Mesendoderm (in vitro differentiated cells): ENCODE measurements around the gene CLIC3.

Experiments used
- DNase-seq: peaks from one replicate; pipeline ENCODE4 v3.0.0; 2013
- H2AK5ac ChIP-seq: 2 replicates; pipeline ENCODE4 v1.6.1; 2013; ENCODE audit warnings: low read length, inconsistent platforms
- H2BK120ac ChIP-seq: 2 replicates; pipeline ENCODE4 v1.6.1; 2013; ENCODE audit warnings: low read depth, mild to moderate bottlenecking, low read length, moderate library complexity, mixed read lengths
- H2BK15ac ChIP-seq: replicated peaks from 2 replicates; pipeline ENCODE4 v1.6.1; 2013; ENCODE audit warnings: low read depth, mild to moderate bottlenecking, moderate library complexity
- H2BK5ac ChIP-seq: 2 replicates; pipeline ENCODE4 v1.6.1; 2013; ENCODE audit warnings: low read length, inconsistent platforms
- H3K18ac ChIP-seq: 2 replicates; pipeline ENCODE4 v1.6.1; 2013; ENCODE audit warnings: mild to moderate bottlenecking, low read length, mixed read lengths
- H3K23ac ChIP-seq: one replicate; pipeline ENCODE4 v1.6.1; 2013; ENCODE audit warnings: low read length
- H3K27ac ChIP-seq: 2 replicates; pipeline ENCODE4 v1.5.1; 2013; ENCODE audit warnings: low read depth, mild to moderate bottlenecking, inconsistent platforms, low read length, moderate library complexity
- H3K27me3 ChIP-seq: 2 replicates; pipeline ENCODE4 v1.6.1; 2013; ENCODE audit warnings: low read length, control low read depth, mild to moderate bottlenecking, inconsistent platforms; ENCODE audit not compliant: insufficient read depth, poor library complexity
- H3K36me3 ChIP-seq: 2 replicates; pipeline ENCODE4 v1.6.1; 2013; ENCODE audit warnings: low read length, inconsistent platforms; ENCODE audit not compliant: control insufficient read depth, insufficient read depth
- H3K4ac ChIP-seq: one replicate; pipeline ENCODE4 v1.6.1; 2013; ENCODE audit warnings: low read depth, mild to moderate bottlenecking, low read length, moderate library complexity
- H3K4me1 ChIP-seq: 2 replicates; pipeline ENCODE4 v1.6.1; 2013; ENCODE audit warnings: low read depth, low read length, inconsistent platforms; ENCODE audit not compliant: control insufficient read depth
- H3K4me2 ChIP-seq: 2 replicates; pipeline ENCODE4 v1.6.1; 2013; ENCODE audit warnings: low read length
- H3K4me3 ChIP-seq: 2 replicates; pipeline ENCODE4 v1.5.1; 2013; ENCODE audit warnings: mild to moderate bottlenecking, low read length
- H3K56ac ChIP-seq: one replicate; pipeline ENCODE4 v1.6.1; 2013; ENCODE audit warnings: low read length
- H3K79me1 ChIP-seq: 2 replicates; pipeline ENCODE4 v1.6.1; 2013; ENCODE audit warnings: low read length, inconsistent platforms
- H3K79me2 ChIP-seq: 2 replicates; pipeline ENCODE4 v1.6.1; 2013; ENCODE audit warnings: mild to moderate bottlenecking, low read length; ENCODE audit not compliant: control insufficient read depth, insufficient read depth
- H3K9ac ChIP-seq: 2 replicates; pipeline ENCODE4 v1.6.1; 2013; ENCODE audit warnings: low read length, inconsistent platforms
- H4K5ac ChIP-seq: one replicate; pipeline ENCODE4 v1.6.1; 2013; ENCODE audit warnings: low read length
- H4K8ac ChIP-seq: one replicate; pipeline ENCODE4 v1.6.1; 2013; ENCODE audit warnings: low read depth, mild to moderate bottlenecking, control low read depth, low read length, moderate library complexity
- WGBS: extraction: QIAGEN DNeasy Blood & Tissue Kit; methylation state at CpG from one replicate; pipeline ENCODE4 v1.1.7; 2013; ENCODE audit warnings: low lambda C conversion rate, missing lambda C conversion rate; ENCODE audit not compliant: insufficient coverage; ENCODE audit errors: extremely low coverage; 5-methylcytosine and 5-hydroxymethylcytosine counted together

The CLIC3 gene

GRCh38 chr9:136995772-136996311 lies 526 bp downstream of the CLIC3 start:
- H3K4me2 ChIP-seq: no peak overlapping the region
- H4K8ac ChIP-seq: no peak overlapping the region
- H3K4me1 ChIP-seq: peaks cover 3% of the 10 kb centered on the region
- H3K27me3 ChIP-seq: no peaks in the 10 kb centered on the region
- H3K36me3 ChIP-seq: no peaks in the 10 kb centered on the region
- H3K9ac ChIP-seq: peak overlapping the region; percentile 56
- peaks cover 4% of the 10 kb centered on the region for H3K79me1 ChIP-seq
- no peak overlapping the region for H3K4me3 ChIP-seq
- WGBS: no CpG with 5 or more reads among the region's 12 CpGs
- no peak overlapping the region for H3K27ac ChIP-seq
- H2BK120ac ChIP-seq: no peak overlapping the region
- H3K79me2 ChIP-seq: no peaks in the 10 kb centered on the region
- DNase-seq: no peak
- no peak overlapping the region for H2BK15ac ChIP-seq
- H3K56ac ChIP-seq: no peak overlapping the region
- no peak overlapping the region for H2AK5ac ChIP-seq
- no peak overlapping the region for H3K4ac ChIP-seq
- no peak overlapping the region for H3K23ac ChIP-seq
- H2BK5ac ChIP-seq: no peak overlapping the region
- H3K18ac ChIP-seq: no peak overlapping the region
- no peak overlapping the region for H4K5ac ChIP-seq

- Histone ChIP-seq H3K79me2 (no peaks in the 10 kb centered on the region), H2BK5ac (no peak overlapping the region), H4K5ac (no peak overlapping the region), H2AK5ac (no peak overlapping the region), H3K79me1 (peaks cover 4% of the 10 kb centered on the region), H3K36me3 (no peaks in the 10 kb centered on the region), H4K8ac (no peak overlapping the region), H3K4me2 (no peak overlapping the region), H3K27ac (no peak overlapping the region), H3K27me3 (no peaks in the 10 kb centered on the region), H3K9ac (no peak overlapping the region), H3K18ac (no peak overlapping the region), H3K23ac (no peak overlapping the region), H3K56ac (no peak overlapping the region), H3K4me3 (no peak overlapping the region), H2BK120ac (no peak overlapping the region), H3K4me1 (peaks cover 3% of the 10 kb centered on the region), H2BK15ac (no peak overlapping the region), H3K4ac (no peak overlapping the region)
- no peak for DNase-seq
- no CpG with 5 or more reads among the region's 30 CpGs for WGBS
Observed at GRCh38 chr9:136995362-136995761, 1.0 kb downstream of the CLIC3 start.

GRCh38 chr9:136994888-136995230 lies 1.5 kb downstream of the CLIC3 start:
- no peak overlapping the region for H3K4me3 ChIP-seq
- H3K79me1 ChIP-seq: peaks cover 4% of the 10 kb centered on the region
- no peaks in the 10 kb centered on the region for H3K27me3 ChIP-seq
- no peak overlapping the region for H3K4me2 ChIP-seq
- H3K36me3 ChIP-seq: no peaks in the 10 kb centered on the region
- no peak overlapping the region for H4K8ac ChIP-seq
- no peak overlapping the region for H2BK120ac ChIP-seq
- H3K18ac ChIP-seq: no peak overlapping the region
- H2AK5ac ChIP-seq: no peak overlapping the region
- no peak overlapping the region for H4K5ac ChIP-seq
- H3K79me2 ChIP-seq: no peaks in the 10 kb centered on the region
- no peak overlapping the region for H3K23ac ChIP-seq
- peaks cover 3% of the 10 kb centered on the region for H3K4me1 ChIP-seq
- H3K4ac ChIP-seq: no peak overlapping the region
- no peak overlapping the region for H2BK5ac ChIP-seq
- no peak for DNase-seq
- no peak overlapping the region for H3K27ac ChIP-seq
- WGBS: no CpG with 5 or more reads among the region's 40 CpGs
- H3K9ac ChIP-seq: no peak overlapping the region
- H2BK15ac ChIP-seq: no peak overlapping the region
- no peak overlapping the region for H3K56ac ChIP-seq

- Histone ChIP-seq H3K79me2 (no peaks in the 10 kb centered on the region), H2BK5ac (no peak overlapping the region), H4K5ac (no peak overlapping the region), H3K4me2 (no peak overlapping the region), H3K23ac (no peak overlapping the region), H3K56ac (no peak overlapping the region), H3K4me1 (peaks cover 3% of the 10 kb centered on the region), H3K9ac (no peak overlapping the region), H3K4me3 (no peak overlapping the region), H3K36me3 (no peaks in the 10 kb centered on the region), H2BK120ac (no peak overlapping the region), H2BK15ac (no peak overlapping the region), H3K79me1 (peaks cover 4% of the 10 kb centered on the region), H3K4ac (no peak overlapping the region), H3K27ac (no peak overlapping the region), H3K27me3 (no peaks in the 10 kb centered on the region), H4K8ac (no peak overlapping the region), H3K18ac (no peak overlapping the region), H2AK5ac (no peak overlapping the region)
- no peak for DNase-seq
- no CpG with 5 or more reads among the region's 54 CpGs for WGBS
Observed at GRCh38 chr9:136994180-136994887, 2.0 kb downstream of the CLIC3 start.

- Histone ChIP-seq H3K56ac (peak overlapping the region; percentile 95), H3K4ac (no peak overlapping the region), H3K27me3 (no peaks in the 10 kb centered on the region), H4K5ac (no peak overlapping the region), H2BK15ac (no peak overlapping the region), H3K4me3 (peak overlapping the region; percentile 80), H2AK5ac (no peak overlapping the region), H3K4me1 (peaks cover 3% of the 10 kb centered on the region), H3K4me2 (peak overlapping the region; percentile 91), H3K23ac (peak overlapping the region; percentile 89), H3K79me2 (no peaks in the 10 kb centered on the region), H3K27ac (no peak overlapping the region), H4K8ac (no peak overlapping the region), H3K36me3 (no peaks in the 10 kb centered on the region), H2BK5ac (no peak overlapping the region), H3K9ac (peak overlapping the region; percentile 93), H2BK120ac (no peak overlapping the region), H3K79me1 (peaks cover 4% of the 10 kb centered on the region), H3K18ac (no peak overlapping the region)
- DNase-seq: no peak
- WGBS: no CpG with 5 or more reads among the region's 18 CpGs
Observed at GRCh38 chr9:136992819-136993369, 3.5 kb downstream of the CLIC3 start.
